Measurements from ENCODE around the gene CSNK1E. TPM values are rescaled to one million over a fixed set of nuclear protein-coding genes. Genes with fewer than 3 reads are reported as not detected.

CSNK1E gene
- total and polyA plus RNA-seq, 2 of the 8 experiments (the other 6 are each of a cell fraction or from before 2014, with no cell fraction given) = 247 to 263 TPM

DNA sequence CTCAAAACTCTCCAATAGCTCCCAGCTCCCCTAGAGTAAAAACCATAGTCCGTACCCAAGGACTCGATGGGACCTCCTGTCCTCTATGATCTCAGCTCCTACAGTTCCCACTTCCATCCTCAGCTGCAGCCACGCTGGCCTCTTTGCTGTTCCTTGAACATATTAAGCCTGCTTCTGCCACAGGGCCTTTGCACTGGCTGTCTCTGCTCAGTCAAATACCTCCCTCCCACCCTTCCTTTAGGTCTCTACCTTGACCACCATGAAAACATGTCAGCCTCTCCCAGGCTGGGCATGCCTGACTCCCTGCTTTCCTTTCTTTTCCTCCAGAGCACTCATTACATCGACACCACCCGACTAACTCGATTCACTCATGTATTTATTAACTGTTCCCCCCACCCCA, 69.0 kb downstream of the CSNK1E start (continued):
- TF ChIP-seq, protein P1, sequence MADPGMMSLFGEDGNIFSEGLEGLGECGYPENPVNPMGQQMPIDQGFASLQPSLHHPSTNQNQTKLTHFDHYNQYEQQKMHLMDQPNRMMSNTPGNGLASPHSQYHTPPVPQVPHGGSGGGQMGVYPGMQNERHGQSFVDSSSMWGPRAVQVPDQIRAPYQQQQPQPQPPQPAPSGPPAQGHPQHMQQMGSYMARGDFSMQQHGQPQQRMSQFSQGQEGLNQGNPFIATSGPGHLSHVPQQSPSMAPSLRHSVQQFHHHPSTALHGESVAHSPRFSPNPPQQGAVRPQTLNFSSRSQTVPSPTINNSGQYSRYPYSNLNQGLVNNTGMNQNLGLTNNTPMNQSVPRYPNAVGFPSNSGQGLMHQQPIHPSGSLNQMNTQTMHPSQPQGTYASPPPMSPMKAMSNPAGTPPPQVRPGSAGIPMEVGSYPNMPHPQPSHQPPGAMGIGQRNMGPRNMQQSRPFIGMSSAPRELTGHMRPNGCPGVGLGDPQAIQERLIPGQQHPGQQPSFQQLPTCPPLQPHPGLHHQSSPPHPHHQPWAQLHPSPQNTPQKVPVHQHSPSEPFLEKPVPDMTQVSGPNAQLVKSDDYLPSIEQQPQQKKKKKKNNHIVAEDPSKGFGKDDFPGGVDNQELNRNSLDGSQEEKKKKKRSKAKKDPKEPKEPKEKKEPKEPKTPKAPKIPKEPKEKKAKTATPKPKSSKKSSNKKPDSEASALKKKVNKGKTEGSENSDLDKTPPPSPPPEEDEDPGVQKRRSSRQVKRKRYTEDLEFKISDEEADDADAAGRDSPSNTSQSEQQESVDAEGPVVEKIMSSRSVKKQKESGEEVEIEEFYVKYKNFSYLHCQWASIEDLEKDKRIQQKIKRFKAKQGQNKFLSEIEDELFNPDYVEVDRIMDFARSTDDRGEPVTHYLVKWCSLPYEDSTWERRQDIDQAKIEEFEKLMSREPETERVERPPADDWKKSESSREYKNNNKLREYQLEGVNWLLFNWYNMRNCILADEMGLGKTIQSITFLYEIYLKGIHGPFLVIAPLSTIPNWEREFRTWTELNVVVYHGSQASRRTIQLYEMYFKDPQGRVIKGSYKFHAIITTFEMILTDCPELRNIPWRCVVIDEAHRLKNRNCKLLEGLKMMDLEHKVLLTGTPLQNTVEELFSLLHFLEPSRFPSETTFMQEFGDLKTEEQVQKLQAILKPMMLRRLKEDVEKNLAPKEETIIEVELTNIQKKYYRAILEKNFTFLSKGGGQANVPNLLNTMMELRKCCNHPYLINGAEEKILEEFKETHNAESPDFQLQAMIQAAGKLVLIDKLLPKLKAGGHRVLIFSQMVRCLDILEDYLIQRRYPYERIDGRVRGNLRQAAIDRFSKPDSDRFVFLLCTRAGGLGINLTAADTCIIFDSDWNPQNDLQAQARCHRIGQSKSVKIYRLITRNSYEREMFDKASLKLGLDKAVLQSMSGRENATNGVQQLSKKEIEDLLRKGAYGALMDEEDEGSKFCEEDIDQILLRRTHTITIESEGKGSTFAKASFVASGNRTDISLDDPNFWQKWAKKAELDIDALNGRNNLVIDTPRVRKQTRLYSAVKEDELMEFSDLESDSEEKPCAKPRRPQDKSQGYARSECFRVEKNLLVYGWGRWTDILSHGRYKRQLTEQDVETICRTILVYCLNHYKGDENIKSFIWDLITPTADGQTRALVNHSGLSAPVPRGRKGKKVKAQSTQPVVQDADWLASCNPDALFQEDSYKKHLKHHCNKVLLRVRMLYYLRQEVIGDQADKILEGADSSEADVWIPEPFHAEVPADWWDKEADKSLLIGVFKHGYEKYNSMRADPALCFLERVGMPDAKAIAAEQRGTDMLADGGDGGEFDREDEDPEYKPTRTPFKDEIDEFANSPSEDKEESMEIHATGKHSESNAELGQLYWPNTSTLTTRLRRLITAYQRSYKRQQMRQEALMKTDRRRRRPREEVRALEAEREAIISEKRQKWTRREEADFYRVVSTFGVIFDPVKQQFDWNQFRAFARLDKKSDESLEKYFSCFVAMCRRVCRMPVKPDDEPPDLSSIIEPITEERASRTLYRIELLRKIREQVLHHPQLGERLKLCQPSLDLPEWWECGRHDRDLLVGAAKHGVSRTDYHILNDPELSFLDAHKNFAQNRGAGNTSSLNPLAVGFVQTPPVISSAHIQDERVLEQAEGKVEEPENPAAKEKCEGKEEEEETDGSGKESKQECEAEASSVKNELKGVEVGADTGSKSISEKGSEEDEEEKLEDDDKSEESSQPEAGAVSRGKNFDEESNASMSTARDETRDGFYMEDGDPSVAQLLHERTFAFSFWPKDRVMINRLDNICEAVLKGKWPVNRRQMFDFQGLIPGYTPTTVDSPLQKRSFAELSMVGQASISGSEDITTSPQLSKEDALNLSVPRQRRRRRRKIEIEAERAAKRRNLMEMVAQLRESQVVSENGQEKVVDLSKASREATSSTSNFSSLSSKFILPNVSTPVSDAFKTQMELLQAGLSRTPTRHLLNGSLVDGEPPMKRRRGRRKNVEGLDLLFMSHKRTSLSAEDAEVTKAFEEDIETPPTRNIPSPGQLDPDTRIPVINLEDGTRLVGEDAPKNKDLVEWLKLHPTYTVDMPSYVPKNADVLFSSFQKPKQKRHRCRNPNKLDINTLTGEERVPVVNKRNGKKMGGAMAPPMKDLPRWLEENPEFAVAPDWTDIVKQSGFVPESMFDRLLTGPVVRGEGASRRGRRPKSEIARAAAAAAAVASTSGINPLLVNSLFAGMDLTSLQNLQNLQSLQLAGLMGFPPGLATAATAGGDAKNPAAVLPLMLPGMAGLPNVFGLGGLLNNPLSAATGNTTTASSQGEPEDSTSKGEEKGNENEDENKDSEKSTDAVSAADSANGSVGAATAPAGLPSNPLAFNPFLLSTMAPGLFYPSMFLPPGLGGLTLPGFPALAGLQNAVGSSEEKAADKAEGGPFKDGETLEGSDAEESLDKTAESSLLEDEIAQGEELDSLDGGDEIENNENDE (IDR thresholded peaks at IDR 0.05; ENCODE audit: insufficient replicate concordance, low read length) = no peak
- TF ChIP-seq KDM5A (IDR thresholded peaks at IDR 0.05; ENCODE audit: low read length) = no peak

Data from H1 (cell line).